ENCODE results near the gene ITGB2.
"Not testable (repeated sequence)": the region's sequence is repeated elsewhere in the genome, so short reads cannot be mapped to it uniquely, and the experiment has no call there.

Gene ITGB2

DNA sequence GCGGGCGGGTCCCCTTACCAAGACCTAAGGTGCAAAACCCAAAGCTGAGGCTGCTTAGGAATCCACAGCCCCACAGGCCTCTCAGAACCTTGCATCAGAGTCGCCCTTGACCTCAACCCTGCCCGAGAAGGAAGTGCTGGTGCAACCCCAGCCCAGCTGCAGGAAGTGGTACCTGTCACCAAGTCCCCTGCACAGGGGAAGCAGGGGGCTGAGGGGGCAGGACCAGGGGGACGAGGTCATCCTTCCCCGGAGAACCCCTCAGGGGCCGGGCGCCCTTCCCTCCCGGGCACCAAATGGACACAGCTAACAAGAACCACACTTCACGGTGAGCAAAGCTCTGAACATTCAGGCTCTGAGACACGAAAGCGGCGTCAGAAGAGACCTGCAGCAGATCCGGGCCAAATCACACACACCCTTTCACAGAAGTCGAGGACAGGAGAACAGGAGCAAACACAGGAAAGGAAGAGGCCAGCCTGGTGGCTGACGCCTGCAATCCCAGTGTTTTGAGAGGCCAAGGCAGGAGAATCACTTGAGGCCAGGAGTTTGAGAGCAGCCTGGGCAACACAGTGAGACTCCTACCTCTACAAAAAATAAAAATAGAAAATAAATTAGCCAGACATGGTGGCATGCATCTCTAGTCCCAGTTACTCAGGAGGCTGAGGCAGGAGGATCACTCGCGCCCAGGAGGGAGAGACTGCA is 6.4 kb downstream of the ITGB2 start:
- Histone ChIP-seq H3K9me3 (ENCODE audit: control insufficient read depth, insufficient read depth, low read length) (no peaks in the 10 kb centered on the region), H3K4me1 (ENCODE audit: control insufficient read depth, low read length) (peaks cover 20% of the 10 kb centered on the region), H3F3A (ENCODE audit: control insufficient read depth, insufficient read depth) (no peaks in the 10 kb centered on the region; the same call in 1 of the 2 replicates), H4K20me1 (ENCODE audit: control insufficient read depth, insufficient read depth, low read depth, low read length) (no peaks in the 10 kb centered on the region), H3K9me2 (replicated peaks; ENCODE audit: control insufficient read depth, low read length) (no peaks in the 10 kb centered on the region), H3K4me2 (ENCODE audit: low read length) (no peak overlapping the region), H3K27me3 (ENCODE audit: control insufficient read depth, low read length) (peaks cover 46% of the 10 kb centered on the region), H3K4me3 (ENCODE audit: low read length) (no peak overlapping the region), H3K79me2 (ENCODE audit: control insufficient read depth, low read length) (no peaks in the 10 kb centered on the region), H3K27ac (ENCODE audit: low read depth, low read length) (no peak overlapping the region), H3K36me3 (ENCODE audit: control insufficient read depth, low read length) (no peaks in the 10 kb centered on the region)
- no peak for TF ChIP-seq EZH2phosphoT487 (IDR thresholded peaks at IDR 0.05; ENCODE audit: borderline replicate concordance, low read length)
- TF ChIP-seq, protein P1, sequence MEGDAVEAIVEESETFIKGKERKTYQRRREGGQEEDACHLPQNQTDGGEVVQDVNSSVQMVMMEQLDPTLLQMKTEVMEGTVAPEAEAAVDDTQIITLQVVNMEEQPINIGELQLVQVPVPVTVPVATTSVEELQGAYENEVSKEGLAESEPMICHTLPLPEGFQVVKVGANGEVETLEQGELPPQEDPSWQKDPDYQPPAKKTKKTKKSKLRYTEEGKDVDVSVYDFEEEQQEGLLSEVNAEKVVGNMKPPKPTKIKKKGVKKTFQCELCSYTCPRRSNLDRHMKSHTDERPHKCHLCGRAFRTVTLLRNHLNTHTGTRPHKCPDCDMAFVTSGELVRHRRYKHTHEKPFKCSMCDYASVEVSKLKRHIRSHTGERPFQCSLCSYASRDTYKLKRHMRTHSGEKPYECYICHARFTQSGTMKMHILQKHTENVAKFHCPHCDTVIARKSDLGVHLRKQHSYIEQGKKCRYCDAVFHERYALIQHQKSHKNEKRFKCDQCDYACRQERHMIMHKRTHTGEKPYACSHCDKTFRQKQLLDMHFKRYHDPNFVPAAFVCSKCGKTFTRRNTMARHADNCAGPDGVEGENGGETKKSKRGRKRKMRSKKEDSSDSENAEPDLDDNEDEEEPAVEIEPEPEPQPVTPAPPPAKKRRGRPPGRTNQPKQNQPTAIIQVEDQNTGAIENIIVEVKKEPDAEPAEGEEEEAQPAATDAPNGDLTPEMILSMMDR (IDR thresholded peaks at IDR 0.05; ENCODE audit: low read depth, low read length, poor library complexity, severe bottlenecking), result no peak

DNA sequence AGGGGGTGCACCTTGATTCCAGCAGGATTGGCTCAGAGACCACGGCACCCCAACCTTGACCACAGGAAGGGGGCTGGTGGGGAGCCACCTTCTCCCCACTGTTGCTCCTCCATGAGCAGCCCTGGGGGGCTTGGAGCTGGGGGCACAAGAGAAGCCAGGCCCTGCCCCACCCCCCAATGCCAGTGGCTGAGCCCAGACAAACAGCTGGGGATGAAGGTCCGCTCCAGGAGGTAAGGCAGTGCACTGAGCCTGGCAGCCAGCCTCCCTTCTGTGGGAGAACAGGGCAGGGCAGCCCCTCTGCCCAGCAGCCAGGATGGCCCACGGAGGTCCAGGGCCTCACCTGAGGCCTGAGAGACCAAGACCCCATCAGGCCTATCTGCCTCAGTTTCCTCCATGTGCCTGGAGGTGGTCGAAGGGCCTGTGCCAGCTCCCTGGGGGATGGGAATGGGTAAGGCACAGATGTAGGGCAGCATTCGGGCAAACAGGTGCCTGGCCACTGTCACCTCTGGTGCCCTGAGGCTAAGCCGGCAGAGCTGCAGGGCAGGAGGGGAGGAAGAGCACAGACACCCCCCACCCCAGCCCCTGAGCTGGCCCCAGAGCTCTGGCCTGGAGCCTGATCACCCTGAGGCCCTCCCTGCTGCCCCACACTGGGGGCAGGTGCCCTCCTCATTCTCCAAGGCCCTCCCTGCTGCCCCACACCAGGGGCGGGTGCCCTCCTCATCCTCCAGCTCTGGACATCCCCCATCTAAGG is 7.1 kb downstream of the ITGB2 start:
- peaks cover 2% of the 10 kb centered on the region; the same call in 1 of the 2 replicates for H4K20me1 ChIP-seq (ENCODE audit: control insufficient read depth, insufficient read depth, low read depth, low read length)
- TF ChIP-seq EZH2phosphoT487 (IDR thresholded peaks at IDR 0.05; ENCODE audit: borderline replicate concordance, low read length), result no peak
- TF ChIP-seq, protein P1 (IDR thresholded peaks at IDR 0.05; ENCODE audit: low read depth, low read length, poor library complexity, severe bottlenecking), result no peak
- no peaks in the 10 kb centered on the region for H3K36me3 ChIP-seq (ENCODE audit: control insufficient read depth, low read length)
- no peaks in the 10 kb centered on the region for H3K79me2 ChIP-seq (ENCODE audit: control insufficient read depth, low read length)
- peaks cover 42% of the 10 kb centered on the region for H3K27me3 ChIP-seq (ENCODE audit: control insufficient read depth, low read length)
- no peaks in the 10 kb centered on the region; the same call in 1 of the 2 replicates for H3F3A ChIP-seq (ENCODE audit: control insufficient read depth, insufficient read depth)
- no peak overlapping the region for H3K4me3 ChIP-seq (ENCODE audit: low read length)
- H3K27ac ChIP-seq (ENCODE audit: low read depth, low read length), result no peak overlapping the region
- H3K9me3 ChIP-seq (ENCODE audit: control insufficient read depth, insufficient read depth, low read length), result no peaks in the 10 kb centered on the region
- H3K9me2 ChIP-seq (replicated peaks; ENCODE audit: control insufficient read depth, low read length), result no peaks in the 10 kb centered on the region
- H3K4me1 ChIP-seq (ENCODE audit: control insufficient read depth, low read length), result peaks cover 20% of the 10 kb centered on the region
- H3K4me2 ChIP-seq (ENCODE audit: low read length), result no peak overlapping the region

DNA sequence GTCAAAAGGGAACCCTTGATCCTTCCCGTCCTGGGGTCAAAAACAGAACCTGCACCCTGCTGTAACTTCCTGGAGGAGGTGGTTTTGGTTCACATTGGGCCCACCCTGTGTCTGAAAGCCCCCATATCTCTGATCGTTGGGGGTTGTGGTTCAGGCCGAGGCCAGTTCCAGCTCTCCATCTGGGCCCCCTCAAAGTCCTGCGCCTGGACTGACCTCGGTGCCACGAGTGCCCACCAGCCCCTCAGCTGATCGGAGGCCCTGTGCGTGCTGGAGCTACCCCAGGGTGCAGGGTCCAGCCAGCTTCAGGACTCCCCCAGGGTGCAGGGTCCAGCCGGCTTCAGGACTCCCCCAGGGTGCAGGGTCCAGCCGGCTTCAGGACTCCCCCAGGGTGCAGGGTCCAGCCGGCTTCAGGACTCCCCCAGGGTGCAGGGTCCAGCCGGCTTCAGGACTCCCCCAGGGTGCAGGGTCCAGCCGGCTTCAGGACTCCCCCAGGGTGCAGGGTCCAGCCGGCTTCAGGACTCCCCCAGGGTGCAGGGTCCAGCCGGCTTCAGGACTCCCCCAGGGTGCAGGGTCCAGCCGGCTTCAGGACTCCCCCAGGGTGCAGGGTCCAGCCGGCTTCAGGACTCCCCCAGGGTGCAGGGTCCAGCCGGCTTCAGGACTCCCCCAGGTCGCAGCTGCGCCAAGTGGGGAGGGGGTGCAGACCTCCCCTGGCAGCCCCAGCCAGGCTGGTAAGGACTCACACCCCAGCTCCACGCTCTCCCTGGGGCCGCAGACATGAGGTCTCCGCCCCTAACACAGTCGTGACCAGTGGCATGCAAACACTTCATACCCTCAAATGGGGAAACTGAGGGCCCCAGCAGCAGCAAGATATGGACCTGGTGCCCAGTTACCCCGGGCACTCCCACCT is 7.9 kb downstream of the ITGB2 start:
- not testable (repeated sequence) for H3K79me2 ChIP-seq (ENCODE audit: control insufficient read depth, low read length); H4K20me1 ChIP-seq (ENCODE audit: control insufficient read depth, insufficient read depth, low read depth, low read length); H3K9me3 ChIP-seq (ENCODE audit: control insufficient read depth, insufficient read depth, low read length); H3F3A ChIP-seq (ENCODE audit: control insufficient read depth, insufficient read depth); H3K36me3 ChIP-seq (ENCODE audit: control insufficient read depth, low read length); H3K4me2 ChIP-seq (ENCODE audit: low read length); H3K27ac ChIP-seq (ENCODE audit: low read depth, low read length); H3K9me2 ChIP-seq (replicated peaks; ENCODE audit: control insufficient read depth, low read length); H3K4me3 ChIP-seq (ENCODE audit: low read length)
- Histone ChIP-seq H3K27me3 (ENCODE audit: control insufficient read depth, low read length) (peaks cover 39% of the 10 kb centered on the region), H3K4me1 (ENCODE audit: control insufficient read depth, low read length) (peaks cover 20% of the 10 kb centered on the region)

Measured in DOHH2 (cell line).